PC-9 (cell line): ENCODE measurements around the gene GAK. TPM values are rescaled to one million over a fixed set of nuclear protein-coding genes. Genes with fewer than 3 reads are reported as not detected.

Source experiments
- BruUV-seq: library from RNA; stranded (reverse); fragments of 400-500 nt; replicated peaks from 2 replicates; lab custom pipeline; 2021; lab: Mats Ljungman, UMichigan
- CTCF ChIA-PET: fragments of 300-600 bp; sonication (Branson Sonifier 250); formaldehyde crosslinking; loops from one replicate; lab custom pipeline; 2022; ENCODE audit warnings: antibody characterized with exemption; lab: Charles Lee
- POLR2A ChIA-PET: fragments of 300-600 bp; sonication (Branson Sonifier 250); formaldehyde crosslinking; loops from one replicate; lab custom pipeline; 2022; ENCODE audit warnings: antibody characterized with exemption; ENCODE audit not compliant: unreplicated experiment; lab: Charles Lee
- DNase-seq, 2 experiments: peaks; one replicate each; pipeline versions ENCODE4 v3.0.0 to v3.0.0-alpha.2; 2015 to 2022; ENCODE audit warnings: mixed read lengths in 1 of 2
- H2AFZ ChIP-seq: fragments of 200-600 bp; sonication (generic); 2 replicates; pipeline ENCODE4 v1.8.1; 2017; ENCODE audit warnings: antibody characterized with exemption
- H3F3A ChIP-seq: fragments of 200-600 bp; sonication (generic); 2 replicates; pipeline ENCODE4 v1.8.1; 2017; ENCODE audit warnings: antibody characterized with exemption, mild to moderate bottlenecking, low read depth; ENCODE audit not compliant: insufficient read depth
- H3K27ac ChIP-seq: fragments of 200-600 bp; sonication (generic); 2 replicates; pipeline ENCODE4 v1.6.1; 2016; ENCODE audit warnings: mixed run types
- H3K27me3 ChIP-seq: fragments of 200-600 bp; sonication (generic); 2 replicates; pipeline ENCODE4 v1.6.1; 2016; ENCODE audit warnings: low read depth, mixed run types; ENCODE audit not compliant: insufficient read depth
- H3K36me3 ChIP-seq: fragments of 200-600 bp; sonication (generic); 2 replicates; pipeline ENCODE4 v1.6.1; 2016; ENCODE audit warnings: low read depth, mixed run types
- H3K4me1 ChIP-seq: fragments of 200-600 bp; sonication (generic); replicated peaks from 2 replicates; pipeline ENCODE4 v1.6.1; 2016; ENCODE audit warnings: mixed run types; ENCODE audit not compliant: insufficient read depth
- H3K4me2 ChIP-seq: fragments of 200-600 bp; sonication (generic); 2 replicates; pipeline ENCODE4 v1.6.1; 2017; ENCODE audit warnings: mixed run types
- H3K4me3 ChIP-seq: fragments of 200-600 bp; sonication (generic); 2 replicates; pipeline ENCODE4 v1.6.1; 2016; ENCODE audit warnings: mixed run types
- H3K79me2 ChIP-seq: fragments of 200-600 bp; sonication (generic); 2 replicates; pipeline ENCODE4 v1.6.1; 2017; ENCODE audit warnings: low read depth, mixed run types
- H3K9me2 ChIP-seq: fragments of 200-600 bp; sonication (generic); 2 replicates; pipeline ENCODE4 v1.8.1; 2017; ENCODE audit warnings: mild to moderate bottlenecking; ENCODE audit not compliant: insufficient read depth
- H3K9me3 ChIP-seq: fragments of 200-600 bp; sonication (generic); 2 replicates; pipeline ENCODE4 v1.8.1; 2016; ENCODE audit warnings: low read depth; ENCODE audit not compliant: insufficient read depth
- H4K20me1 ChIP-seq: fragments of 200-600 bp; sonication (generic); 2 replicates; pipeline ENCODE4 v1.8.1; 2017; ENCODE audit not compliant: insufficient read depth
- EZH2 ChIP-seq: fragments of 200-600 bp; sonication (generic); IDR thresholded peaks from 2 replicates; pipeline ENCODE4 v1.8.0; 2017; ENCODE audit warnings: antibody characterized with exemption, low read depth
- intact Hi-C: fragments of 100-400 bp; cut with micrococcal nuclease; formaldehyde crosslinking; loops from one replicate; pipeline ENCODE4 v1.10.0; 2022; ENCODE audit not compliant: unreplicated experiment
- total RNA-seq: library from RNA; stranded (reverse); gene quantifications from 2 replicates; pipeline ENCODE4 v1.2.3, GENCODE V29; 2021
- TF ChIP-seq, protein P1 (sequence below): fragments of 200-600 bp; sonication (generic); conservative IDR thresholded peaks from 2 replicates; pipeline ENCODE4 v1.6.1; 2017; ENCODE audit warnings: mixed run types, antibody characterized with exemption, mild to moderate bottlenecking, moderate library complexity

The GAK gene
- total RNA-seq, 1 experiment from 2014 or later, result 114 TPM

DNA sequence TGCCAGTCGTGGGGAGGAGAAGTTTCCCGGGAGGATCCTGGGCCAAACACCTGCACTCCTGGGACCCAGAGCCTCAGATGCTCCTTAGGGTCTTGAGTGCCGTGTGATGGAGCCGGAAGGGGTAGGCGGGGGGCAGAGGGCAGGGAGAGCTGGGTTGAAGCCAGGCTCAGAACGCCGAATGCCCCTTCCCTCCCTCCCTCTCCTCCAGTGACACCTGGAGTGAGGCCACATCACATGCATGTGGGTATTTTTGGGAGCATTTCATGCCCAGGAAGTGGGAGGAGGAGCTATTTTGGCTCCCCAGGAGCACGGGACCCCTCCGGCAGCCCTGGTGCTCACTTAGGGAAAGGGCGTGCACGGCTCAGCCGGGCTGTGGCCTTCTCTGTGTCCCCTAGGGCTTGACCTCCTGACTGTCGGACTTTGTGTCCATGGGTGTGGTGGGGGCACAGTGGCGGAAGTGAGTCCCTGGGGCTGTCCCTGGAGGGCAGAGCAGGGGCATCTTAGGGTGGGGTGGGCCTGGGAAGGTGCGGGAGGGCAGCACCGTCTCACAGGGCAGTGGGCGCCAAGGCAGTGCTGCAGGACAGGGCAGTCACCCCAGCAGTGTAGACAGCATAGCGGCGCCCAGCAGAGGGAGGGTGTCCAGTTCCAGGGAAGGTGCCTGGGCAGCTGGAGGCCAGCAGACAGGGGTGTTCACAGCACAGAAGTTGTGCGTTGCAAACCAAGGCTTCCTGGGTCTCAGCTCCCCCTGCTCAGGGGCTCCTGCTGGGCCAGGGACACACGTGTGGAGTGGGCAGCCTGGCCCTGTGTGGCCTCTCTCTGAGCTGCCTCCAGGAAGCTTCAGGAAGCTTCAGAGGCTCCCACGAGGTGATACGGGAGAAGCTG, 101.3 kb downstream of the GAK start:
- intact Hi-C loops, result loop anchor here (10.0 kb wide), 1 partner anchor 46 kb away; no protein-coding TSS in a partner anchor
- Histone ChIP-seq H3K27ac (no peak overlapping the region), H3K9me3 (no peaks in the 10 kb centered on the region), H3K79me2 (no peaks in the 10 kb centered on the region), H3K9me2 (no peaks in the 10 kb centered on the region), H3K36me3 (no peaks in the 10 kb centered on the region), H3K4me3 (no peak overlapping the region), H3K27me3 (peaks cover 10% of the 10 kb centered on the region; the same call in 1 of the 2 replicates), H3K4me1 (no peaks in the 10 kb centered on the region), H3F3A (peaks cover 14% of the 10 kb centered on the region; the same call in 1 of the 2 replicates), H4K20me1 (no peaks in the 10 kb centered on the region), H2AFZ (no peak overlapping the region), H3K4me2 (no peak overlapping the region)
- TF ChIP-seq EZH2, result no peak
- TF ChIP-seq, protein P1, sequence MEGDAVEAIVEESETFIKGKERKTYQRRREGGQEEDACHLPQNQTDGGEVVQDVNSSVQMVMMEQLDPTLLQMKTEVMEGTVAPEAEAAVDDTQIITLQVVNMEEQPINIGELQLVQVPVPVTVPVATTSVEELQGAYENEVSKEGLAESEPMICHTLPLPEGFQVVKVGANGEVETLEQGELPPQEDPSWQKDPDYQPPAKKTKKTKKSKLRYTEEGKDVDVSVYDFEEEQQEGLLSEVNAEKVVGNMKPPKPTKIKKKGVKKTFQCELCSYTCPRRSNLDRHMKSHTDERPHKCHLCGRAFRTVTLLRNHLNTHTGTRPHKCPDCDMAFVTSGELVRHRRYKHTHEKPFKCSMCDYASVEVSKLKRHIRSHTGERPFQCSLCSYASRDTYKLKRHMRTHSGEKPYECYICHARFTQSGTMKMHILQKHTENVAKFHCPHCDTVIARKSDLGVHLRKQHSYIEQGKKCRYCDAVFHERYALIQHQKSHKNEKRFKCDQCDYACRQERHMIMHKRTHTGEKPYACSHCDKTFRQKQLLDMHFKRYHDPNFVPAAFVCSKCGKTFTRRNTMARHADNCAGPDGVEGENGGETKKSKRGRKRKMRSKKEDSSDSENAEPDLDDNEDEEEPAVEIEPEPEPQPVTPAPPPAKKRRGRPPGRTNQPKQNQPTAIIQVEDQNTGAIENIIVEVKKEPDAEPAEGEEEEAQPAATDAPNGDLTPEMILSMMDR, result no peak
- POLR2A ChIA-PET, result no interaction called here
- DNase-seq, result no peak
- no TSS peak for BruUV-seq
- CTCF ChIA-PET, result no interaction called here

GRCh38 chr4:829761-830600, 102.1 kb downstream of the GAK start:
- Histone ChIP-seq H3K4me3 (no peak overlapping the region), H3K36me3 (no peaks in the 10 kb centered on the region), H3K9me3 (no peaks in the 10 kb centered on the region), H3K27me3 (peaks cover 10% of the 10 kb centered on the region; the same call in 1 of the 2 replicates), H3K79me2 (no peaks in the 10 kb centered on the region), H3K9me2 (no peaks in the 10 kb centered on the region), H3K27ac (no peak overlapping the region), H2AFZ (no peak overlapping the region), H3F3A (peaks cover 14% of the 10 kb centered on the region; the same call in 1 of the 2 replicates), H4K20me1 (no peaks in the 10 kb centered on the region), H3K4me2 (no peak overlapping the region), H3K4me1 (no peaks in the 10 kb centered on the region)
- BruUV-seq, result no TSS peak
- no peak for DNase-seq
- intact Hi-C loops, result loop anchor here (10.0 kb wide), 1 partner anchor 45 kb away; no protein-coding TSS in a partner anchor
- ChIA-PET POLR2A (no interaction called here), CTCF (no interaction called here)
- TF ChIP-seq, protein P1, result no peak
- no peak for TF ChIP-seq EZH2

GRCh38 chr4:829291-829690, 102.8 kb downstream of the GAK start:
- no TSS peak for BruUV-seq
- H3K27ac ChIP-seq, result no peak overlapping the region
- H3K79me2 ChIP-seq, result no peaks in the 10 kb centered on the region
- no peaks in the 10 kb centered on the region for H3K9me3 ChIP-seq
- DNase-seq, result no peak
- H3K9me2 ChIP-seq, result no peaks in the 10 kb centered on the region
- no peak for TF ChIP-seq EZH2
- TF ChIP-seq, protein P1, result no peak
- POLR2A ChIA-PET, result no interaction called here
- no peaks in the 10 kb centered on the region for H3K36me3 ChIP-seq
- H2AFZ ChIP-seq, result no peak overlapping the region
- intact Hi-C loops, result no loop called here
- H3K4me3 ChIP-seq, result no peak overlapping the region
- CTCF ChIA-PET, result no interaction called here
- no peaks in the 10 kb centered on the region for H3K4me1 ChIP-seq
- no peak overlapping the region for H3K4me2 ChIP-seq
- peaks cover 10% of the 10 kb centered on the region; the same call in 1 of the 2 replicates for H3K27me3 ChIP-seq
- H3F3A ChIP-seq, result peaks cover 14% of the 10 kb centered on the region; the same call in 1 of the 2 replicates
- H4K20me1 ChIP-seq, result no peaks in the 10 kb centered on the region
